Stimulated activated CD8-positive, alpha-beta memory T cell treated with anti-CD3 and anti-CD28 coated beads, Interleukin-15, amount 100 ng/mL, for 24 hours (primary cell): ENCODE results near the gene TSR2.

Source experiments
- DNase-seq: peaks from one replicate; pipeline ENCODE4 v3.0.0-alpha.2; 2020; ENCODE audit warnings: low read depth

Gene TSR2

GRCh38 chrX:54439960-54440871 is at the start of gene TSR2:
TSR2 (plus strand) TSS chrX:54440404; CDS start chrX:54440422, 18 bp downstream.
- DNase-seq, result peak; percentile 36

- DNase-seq, result no peak
Measured at GRCh38 chrX:54397113-54397512, 43.1 kb upstream of the TSR2 start.

- no peak for DNase-seq
Measured at GRCh38 chrX:54407266-54407665, 32.9 kb upstream of the TSR2 start.

GRCh38 chrX:54411732-54412131 is 28.5 kb upstream of the TSR2 start:
- DNase-seq, result no peak

- no peak for DNase-seq
Measured at GRCh38 chrX:54413753-54414152, 26.5 kb upstream of the TSR2 start.

- DNase-seq, result no peak
Measured at GRCh38 chrX:54415534-54416350, 24.5 kb upstream of the TSR2 start.

- no peak for DNase-seq
Measured at GRCh38 chrX:54416965-54417364, 23.2 kb upstream of the TSR2 start.

- DNase-seq, result no peak
Measured at GRCh38 chrX:54419559-54420302, 20.5 kb upstream of the TSR2 start.

GRCh38 chrX:54422168-54422567 is 18.0 kb upstream of the TSR2 start:
- DNase-seq, result no peak

- DNase-seq, result no peak
Measured at GRCh38 chrX:54423161-54423888, 16.9 kb upstream of the TSR2 start.

- no peak for DNase-seq
Measured at GRCh38 chrX:54427837-54428424, 12.3 kb upstream of the TSR2 start.

- DNase-seq, result no peak
Measured at GRCh38 chrX:54430519-54430918, 9.7 kb upstream of the TSR2 start.

GRCh38 chrX:54435121-54435520 is 5.1 kb upstream of the TSR2 start:
- no peak for DNase-seq

- no peak for DNase-seq
Measured at GRCh38 chrX:54442790-54443189, 2.6 kb downstream of the TSR2 start.

- no peak for DNase-seq
Measured at GRCh38 chrX:54444752-54445151, 4.5 kb downstream of the TSR2 start.

- DNase-seq, result no peak
Measured at GRCh38 chrX:54446084-54446483, 5.9 kb downstream of the TSR2 start.

GRCh38 chrX:54447461-54447860 is 7.3 kb downstream of the TSR2 start:
- DNase-seq, result no peak

GRCh38 chrX:54449929-54450328 is 9.7 kb downstream of the TSR2 start:
- DNase-seq, result no peak

- DNase-seq, result no peak
Measured at GRCh38 chrX:54452920-54453319, 12.7 kb downstream of the TSR2 start.

- no peak for DNase-seq
Measured at GRCh38 chrX:54470054-54470760, 30.0 kb downstream of the TSR2 start.
